SU-DHL-6 (cell line): ENCODE results near the gene ZBTB16.

Experiments
- H2AFZ ChIP-seq: fragments of 200-600 bp; sonication (generic); 2 replicates; pipeline ENCODE4 v1.6.1; 2014; ENCODE audit warnings: low read depth, mild to moderate bottlenecking, moderate library complexity, mixed read lengths, antibody characterized with exemption, low read length; ENCODE audit not compliant: severe bottlenecking
- H3F3A ChIP-seq: fragments of 200-600 bp; shearing (Covaris generic); 2 replicates; pipeline ENCODE4 v1.6.0; 2016; ENCODE audit warnings: antibody characterized with exemption, mild to moderate bottlenecking; ENCODE audit not compliant: insufficient read depth
- H3K27ac ChIP-seq: fragments of 200-600 bp; sonication (generic); 2 replicates; pipeline ENCODE4 v1.5.1; 2016; ENCODE audit warnings: low read depth, mild to moderate bottlenecking, low read length, moderate library complexity, mixed read lengths
- H3K27me3 ChIP-seq: fragments of 200-600 bp; sonication (generic), shearing (Covaris generic); 2 replicates; pipeline ENCODE4 v1.6.0; 2014; ENCODE audit warnings: mild to moderate bottlenecking, low read length
- H3K36me3 ChIP-seq: fragments of 200-600 bp; sonication (generic); 2 replicates; pipeline ENCODE4 v1.6.1; 2014; ENCODE audit warnings: mild to moderate bottlenecking, low read length, mixed read lengths
- H3K4me2 ChIP-seq: fragments of 300-600, 200-600 bp; shearing (Covaris generic), sonication (generic); 2 replicates; pipeline ENCODE4 v1.6.0; 2014; ENCODE audit warnings: low read length, low read depth, mild to moderate bottlenecking; ENCODE audit not compliant: poor library complexity, severe bottlenecking
- H3K4me3 ChIP-seq: fragments of 200-600 bp; sonication (generic); 2 replicates; pipeline ENCODE4 v1.5.1; 2014; ENCODE audit warnings: antibody characterized with exemption, low read length, mild to moderate bottlenecking, mixed read lengths; ENCODE audit not compliant: insufficient read depth, poor library complexity, severe bottlenecking
- H3K79me2 ChIP-seq: fragments of 200-600 bp; sonication (generic); 2 replicates; pipeline ENCODE4 v1.6.1; 2014; ENCODE audit warnings: mild to moderate bottlenecking, low read length, moderate library complexity; ENCODE audit not compliant: insufficient read depth
- H3K9ac ChIP-seq: fragments of 200-600 bp; sonication (generic); 2 replicates; pipeline ENCODE4 v1.7.0; 2014; ENCODE audit warnings: mild to moderate bottlenecking, low read length
- H3K9me2 ChIP-seq: fragments of 200-600 bp; sonication (generic); replicated peaks from 2 replicates; pipeline ENCODE4 v1.6.1; 2014; ENCODE audit warnings: low read length; ENCODE audit not compliant: insufficient read depth
- H3K9me3 ChIP-seq: fragments of 200-600 bp; sonication (generic); 2 replicates; pipeline ENCODE4 v1.6.1; 2014; ENCODE audit warnings: low read length, mixed read lengths; ENCODE audit not compliant: insufficient read depth
- H4K20me1 ChIP-seq: fragments of 200-600 bp; sonication (generic); 2 replicates; pipeline ENCODE4 v1.6.1; 2014; ENCODE audit warnings: low read depth, mild to moderate bottlenecking, antibody characterized with exemption, low read length, moderate library complexity, mixed read lengths
- EZH2phosphoT487 ChIP-seq: fragments of 200-600 bp; sonication (generic), shearing (Covaris generic); conservative IDR thresholded peaks from 2 replicates; pipeline ENCODE4 v1.6.1; 2018; ENCODE audit warnings: mild to moderate bottlenecking, antibody characterized with exemption, low read length, moderate library complexity, mixed read lengths
- TF ChIP-seq, protein P1 (sequence below): fragments of 200-600 bp; sonication (generic); IDR thresholded peaks from one replicate; pipeline ENCODE4 v1.5.1; 2017; ENCODE audit warnings: antibody characterized with exemption, mild to moderate bottlenecking, low read length, moderate library complexity; ENCODE audit not compliant: insufficient read depth, poor library complexity, severe bottlenecking

ZBTB16 gene

DNA sequence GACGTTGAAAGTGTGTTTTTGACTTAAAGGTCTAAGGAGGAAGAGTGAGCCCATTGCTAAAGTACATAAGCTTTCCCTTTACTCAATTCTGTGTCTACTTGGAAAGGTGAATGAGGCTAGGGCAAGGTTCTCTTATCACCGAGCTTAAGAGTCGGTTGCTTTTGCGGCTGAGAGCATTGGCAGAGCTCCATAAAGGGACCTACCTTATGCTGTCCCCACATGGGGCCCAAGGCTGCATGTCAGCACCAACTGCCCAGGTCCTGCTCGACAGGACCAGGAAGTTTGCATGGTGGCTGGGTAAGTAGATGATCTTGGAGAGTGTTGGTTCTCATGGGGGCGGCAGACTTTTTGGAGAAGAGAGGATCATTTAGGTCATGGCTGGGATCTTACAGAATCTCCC lies 91.2 kb downstream of the ZBTB16 start:
- H3F3A ChIP-seq, result no peaks in the 10 kb centered on the region
- H2AFZ ChIP-seq, result no peak overlapping the region
- H4K20me1 ChIP-seq, result no peaks in the 10 kb centered on the region
- no peaks in the 10 kb centered on the region for H3K79me2 ChIP-seq
- no peak overlapping the region for H3K27ac ChIP-seq
- H3K9ac ChIP-seq, result no peak overlapping the region
- H3K9me2 ChIP-seq, result no peaks in the 10 kb centered on the region
- H3K4me3 ChIP-seq, result no peak overlapping the region
- no peak overlapping the region for H3K4me2 ChIP-seq
- H3K9me3 ChIP-seq, result no peaks in the 10 kb centered on the region
- no peaks in the 10 kb centered on the region for H3K36me3 ChIP-seq
- TF ChIP-seq, protein P1, sequence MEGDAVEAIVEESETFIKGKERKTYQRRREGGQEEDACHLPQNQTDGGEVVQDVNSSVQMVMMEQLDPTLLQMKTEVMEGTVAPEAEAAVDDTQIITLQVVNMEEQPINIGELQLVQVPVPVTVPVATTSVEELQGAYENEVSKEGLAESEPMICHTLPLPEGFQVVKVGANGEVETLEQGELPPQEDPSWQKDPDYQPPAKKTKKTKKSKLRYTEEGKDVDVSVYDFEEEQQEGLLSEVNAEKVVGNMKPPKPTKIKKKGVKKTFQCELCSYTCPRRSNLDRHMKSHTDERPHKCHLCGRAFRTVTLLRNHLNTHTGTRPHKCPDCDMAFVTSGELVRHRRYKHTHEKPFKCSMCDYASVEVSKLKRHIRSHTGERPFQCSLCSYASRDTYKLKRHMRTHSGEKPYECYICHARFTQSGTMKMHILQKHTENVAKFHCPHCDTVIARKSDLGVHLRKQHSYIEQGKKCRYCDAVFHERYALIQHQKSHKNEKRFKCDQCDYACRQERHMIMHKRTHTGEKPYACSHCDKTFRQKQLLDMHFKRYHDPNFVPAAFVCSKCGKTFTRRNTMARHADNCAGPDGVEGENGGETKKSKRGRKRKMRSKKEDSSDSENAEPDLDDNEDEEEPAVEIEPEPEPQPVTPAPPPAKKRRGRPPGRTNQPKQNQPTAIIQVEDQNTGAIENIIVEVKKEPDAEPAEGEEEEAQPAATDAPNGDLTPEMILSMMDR, result no peak
- no peak for TF ChIP-seq EZH2phosphoT487
- no peaks in the 10 kb centered on the region for H3K27me3 ChIP-seq

DNA sequence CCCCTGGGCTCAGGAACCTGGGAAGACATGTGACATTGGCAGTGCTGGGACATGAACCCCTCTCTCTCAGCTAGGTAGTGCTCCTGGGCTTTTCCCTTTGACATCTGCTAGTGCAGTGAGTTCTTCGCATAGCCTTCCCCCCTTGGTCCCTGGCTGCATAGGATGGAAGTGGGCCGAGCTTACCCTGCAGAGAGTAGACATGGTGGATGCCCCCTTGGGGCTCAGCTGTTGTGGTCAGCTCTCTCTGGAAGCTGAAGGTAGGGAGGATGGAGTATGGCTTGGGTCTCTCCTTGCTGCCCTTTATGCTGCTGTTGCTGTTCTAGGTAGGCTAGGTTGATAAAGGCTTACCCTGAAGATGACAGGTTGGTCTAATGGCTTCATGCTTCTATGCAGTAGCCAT lies 92.1 kb downstream of the ZBTB16 start:
- Histone ChIP-seq H3K27me3 (no peaks in the 10 kb centered on the region), H4K20me1 (no peaks in the 10 kb centered on the region), H3K27ac (no peak overlapping the region), H3F3A (no peaks in the 10 kb centered on the region), H3K4me3 (no peak overlapping the region), H3K9me3 (no peaks in the 10 kb centered on the region), H3K4me2 (no peak overlapping the region), H2AFZ (no peak overlapping the region), H3K9ac (no peak overlapping the region), H3K79me2 (no peaks in the 10 kb centered on the region), H3K9me2 (no peaks in the 10 kb centered on the region), H3K36me3 (no peaks in the 10 kb centered on the region)
- TF ChIP-seq, protein P1, result no peak
- no peak for TF ChIP-seq EZH2phosphoT487

DNA sequence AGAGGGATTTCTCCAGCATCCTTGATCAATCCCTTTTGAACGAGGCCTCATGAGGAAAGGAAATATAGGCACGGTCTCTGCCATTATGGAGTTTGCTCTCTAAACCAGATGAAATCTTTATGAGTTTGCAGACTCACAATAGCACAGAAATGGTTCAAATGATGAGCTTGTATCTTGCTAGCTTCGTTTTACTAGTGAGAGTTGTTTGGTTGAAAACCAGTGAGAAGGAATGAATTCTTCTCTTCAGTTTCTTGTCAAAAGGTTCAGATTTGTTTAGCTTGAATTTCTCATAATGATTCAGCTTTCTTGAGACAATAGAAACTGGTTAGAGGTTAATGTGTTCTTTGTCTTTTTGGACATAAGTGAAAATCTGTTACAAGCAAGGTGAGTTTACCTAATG lies 92.7 kb downstream of the ZBTB16 start:
- TF ChIP-seq EZH2phosphoT487, result no peak
- TF ChIP-seq, protein P1, result no peak
- H2AFZ ChIP-seq, result no peak overlapping the region
- no peaks in the 10 kb centered on the region for H3K36me3 ChIP-seq
- no peak overlapping the region for H3K9ac ChIP-seq
- H4K20me1 ChIP-seq, result no peaks in the 10 kb centered on the region
- H3K27me3 ChIP-seq, result no peaks in the 10 kb centered on the region
- no peaks in the 10 kb centered on the region for H3K9me2 ChIP-seq
- no peaks in the 10 kb centered on the region for H3K9me3 ChIP-seq
- no peak overlapping the region for H3K4me3 ChIP-seq
- no peaks in the 10 kb centered on the region for H3F3A ChIP-seq
- no peak overlapping the region for H3K27ac ChIP-seq
- no peaks in the 10 kb centered on the region for H3K79me2 ChIP-seq
- H3K4me2 ChIP-seq, result no peak overlapping the region
